ENCODE measurements around the gene COL28A1. TPM values are rescaled to one million over a fixed set of nuclear protein-coding genes. Genes with fewer than 3 reads are reported as not detected.

Gene COL28A1
- total RNA-seq (2016; rRNA removed; fragmentation: Illumina TruSeq; extraction: Trizol) (0.07 TPM in 1 of 2 replicates, not detected in the other), polyA plus RNA-seq (2011; rRNA removed) (0.07 and 0.15 TPM in 2 replicates), polyA minus RNA-seq (2011; rRNA and poly(A)+ RNA removed; ENCODE audit: low replicate concordance) (not detected in 2 replicates), Bru-seq, nascent RNA (percentile 17 among the genes with signal in this experiment), BruChase-seq, experiment 1, labeled RNA remaining after a 6-hour chase (percentile 12 among the genes with signal in this experiment), BruChase-seq, experiment 2, labeled RNA remaining after a 2-hour chase (percentile 19 among the genes with signal in this experiment)
- total RNA-seq (2016; cell fraction: cytosol; rRNA removed; fragmentation: Illumina TruSeq; extraction: Trizol; ENCODE audit: low read depth), result not detected in 2 replicates
- total RNA-seq (2016; cell fraction: insoluble cytoplasmic fraction; rRNA removed; fragmentation: Illumina TruSeq; extraction: Trizol), result 0.04 TPM in 1 of 2 replicates, not detected in the other
- not detected in 2 replicates for total RNA-seq (2016; cell fraction: membrane; rRNA removed; fragmentation: Illumina TruSeq; extraction: Trizol)
- total RNA-seq (2016; cell fraction: nucleus; rRNA removed; fragmentation: Illumina TruSeq; extraction: Trizol), result 0.19 and 0.25 TPM in 2 replicates
- polyA plus RNA-seq (2011; cell fraction: cytosol; rRNA removed), result 0.03 TPM in 1 of 2 replicates, not detected in the other
- polyA plus RNA-seq (2011; cell fraction: nucleus; rRNA removed), result 0.61 and 0.79 TPM in 2 replicates
- polyA plus RNA-seq (2012), result 0.08 and 0.13 TPM in 2 replicates
- polyA plus RNA-seq (2016; cell fraction: cytosol; fragmentation: Illumina TruSeq; extraction: Trizol; ENCODE audit: low read depth), result not detected in 2 replicates
- polyA plus RNA-seq (2016; cell fraction: insoluble cytoplasmic fraction; fragmentation: Illumina TruSeq; extraction: Trizol; ENCODE audit: low read depth), result not detected in 2 replicates
- polyA plus RNA-seq (2016; cell fraction: membrane; fragmentation: Illumina TruSeq; extraction: Trizol; ENCODE audit: low read depth), result not detected in 2 replicates
- polyA plus RNA-seq (2016; cell fraction: nucleus; fragmentation: Illumina TruSeq; extraction: Trizol; ENCODE audit: insufficient read depth, low read depth), result 0.11 and 0.25 TPM in 2 replicates
- polyA minus RNA-seq (2011; cell fraction: cytosol; rRNA and poly(A)+ RNA removed), result not detected in 2 replicates
- 0.37 and 0.39 TPM in 2 replicates for polyA minus RNA-seq (2011; cell fraction: nucleus; rRNA and poly(A)+ RNA removed)
- long read RNA-seq, experiment 1, result 0 reads
- long read RNA-seq, experiment 2, partial matches to known transcripts, result 0 of 1 reads
- long read RNA-seq, experiment 2, other reads (novel, unspliced or antisense), result 1 of 1 reads

DNA sequence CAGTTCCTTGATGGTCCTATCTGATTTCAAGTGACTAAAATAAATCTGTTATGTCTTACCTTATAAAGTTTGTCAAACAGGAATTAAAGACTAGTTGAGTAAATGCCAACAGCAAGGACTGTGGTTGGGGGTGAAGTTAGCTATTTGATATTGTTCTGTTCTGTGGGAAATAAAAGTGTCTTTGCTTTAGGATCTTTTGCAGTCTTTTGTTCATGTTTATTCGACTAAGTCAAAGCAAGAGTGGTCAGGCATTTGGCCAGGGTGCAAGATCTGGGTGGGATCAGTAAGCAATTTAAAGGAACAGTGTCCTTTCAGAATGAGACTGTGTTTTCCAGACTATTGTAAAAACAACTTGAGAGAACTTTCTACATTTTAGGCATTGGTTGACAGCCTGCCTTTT, at the start of gene COL28A1:
TSS of gene COL28A1 (minus strand) at position 183 of the 400 bp plus-strand sequence. CDS start 2,998 bp downstream, outside the sequence.
- CTCF ChIA-PET (ENCODE audit: low intra/inter-chr PET ratio, low total read pairs), result no interaction called here
- intact Hi-C loops (cut with micrococcal nuclease; ENCODE audit: unreplicated experiment) (loop anchor here (10.0 kb wide), 1 partner anchor 431 kb away; no protein-coding TSS in a partner anchor), in situ Hi-C loops (cut with HindIII; ENCODE audit: extremely low pct_ligation_motif_present, low pct_unique_long_range_greater_than_20kb) (loop anchor here (5.0 kb wide), 1 partner anchor 108 kb away; no protein-coding TSS in a partner anchor)
- Histone ChIP-seq H3K4me1 (ENCODE audit: insufficient read depth, low read length) (no peaks in the 10 kb centered on the region), H3K79me2 (ENCODE audit: insufficient read depth, low read length) (no peaks in the 10 kb centered on the region), H3K27me3 (ENCODE audit: control insufficient read depth in 1 of 2, insufficient read depth in 2 of 2, low read length in 2 of 2) (no peaks in the 10 kb centered on the region), H3K4me2 (ENCODE audit: low read depth, low read length) (no peak within 1 kb of the TSS), H3K27ac (ENCODE audit: extremely low read length, insufficient read depth, low read length) (no peak within 1 kb of the TSS), H4K20me1 (ENCODE audit: insufficient read depth, low read length) (no peaks in the 10 kb centered on the region), H3K4me3 (replicated peaks in 1 of 3; ENCODE audit: insufficient read depth in 1 of 3, low read depth in 2 of 3, low read length in 3 of 3) (no peak within 1 kb of the TSS), H3K9ac (ENCODE audit: insufficient read depth, low read depth, low read length) (no peak within 1 kb of the TSS), H3K36me3 (replicated peaks in 1 of 2; ENCODE audit: control insufficient read depth in 1 of 2, insufficient read depth in 2 of 2, low read length in 2 of 2) (no peaks in the 10 kb centered on the region), H2AFZ (ENCODE audit: low read length) (no peak within 1 kb of the TSS), H3K9me3 (ENCODE audit: low read length) (no peaks in the 10 kb centered on the region)
- DNase-seq (ENCODE audit: low spot score) (no peak), FAIRE-seq (no peak), ATAC-seq (no peak)
- POLR2A ChIA-PET, result no interaction called here
- no TSS peak for BruUV-seq (replicated peaks)
- TF ChIP-seq, protein P1, sequence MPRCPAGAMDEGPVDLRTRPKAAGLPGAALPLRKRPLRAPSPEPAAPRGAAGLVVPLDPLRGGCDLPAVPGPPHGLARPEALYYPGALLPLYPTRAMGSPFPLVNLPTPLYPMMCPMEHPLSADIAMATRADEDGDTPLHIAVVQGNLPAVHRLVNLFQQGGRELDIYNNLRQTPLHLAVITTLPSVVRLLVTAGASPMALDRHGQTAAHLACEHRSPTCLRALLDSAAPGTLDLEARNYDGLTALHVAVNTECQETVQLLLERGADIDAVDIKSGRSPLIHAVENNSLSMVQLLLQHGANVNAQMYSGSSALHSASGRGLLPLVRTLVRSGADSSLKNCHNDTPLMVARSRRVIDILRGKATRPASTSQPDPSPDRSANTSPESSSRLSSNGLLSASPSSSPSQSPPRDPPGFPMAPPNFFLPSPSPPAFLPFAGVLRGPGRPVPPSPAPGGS (CRISPR knock-in tag; IDR thresholded peaks at IDR 0.05), result no peak
- WGBS (ENCODE audit: low lambda C conversion rate), result 10% methylated on average over 1 of the region's 1 CpG

Measured in HepG2 (cell line).